ENCODE measurements around the gene ZNF117. TPM values are rescaled to one million over a fixed set of nuclear protein-coding genes. Genes with fewer than 3 reads are reported as not detected.

Gene ZNF117
- total and polyA plus RNA-seq, 9 of the 15 experiments (the other 6 are each of a cell fraction or from before 2014, with no cell fraction given): 2.5 to 18.9 (median 14.1) TPM

GRCh38 chr7:64999165-65000004, 8.5 kb upstream of the ZNF117 start (continued):
- TF ChIP-seq, protein P1, sequence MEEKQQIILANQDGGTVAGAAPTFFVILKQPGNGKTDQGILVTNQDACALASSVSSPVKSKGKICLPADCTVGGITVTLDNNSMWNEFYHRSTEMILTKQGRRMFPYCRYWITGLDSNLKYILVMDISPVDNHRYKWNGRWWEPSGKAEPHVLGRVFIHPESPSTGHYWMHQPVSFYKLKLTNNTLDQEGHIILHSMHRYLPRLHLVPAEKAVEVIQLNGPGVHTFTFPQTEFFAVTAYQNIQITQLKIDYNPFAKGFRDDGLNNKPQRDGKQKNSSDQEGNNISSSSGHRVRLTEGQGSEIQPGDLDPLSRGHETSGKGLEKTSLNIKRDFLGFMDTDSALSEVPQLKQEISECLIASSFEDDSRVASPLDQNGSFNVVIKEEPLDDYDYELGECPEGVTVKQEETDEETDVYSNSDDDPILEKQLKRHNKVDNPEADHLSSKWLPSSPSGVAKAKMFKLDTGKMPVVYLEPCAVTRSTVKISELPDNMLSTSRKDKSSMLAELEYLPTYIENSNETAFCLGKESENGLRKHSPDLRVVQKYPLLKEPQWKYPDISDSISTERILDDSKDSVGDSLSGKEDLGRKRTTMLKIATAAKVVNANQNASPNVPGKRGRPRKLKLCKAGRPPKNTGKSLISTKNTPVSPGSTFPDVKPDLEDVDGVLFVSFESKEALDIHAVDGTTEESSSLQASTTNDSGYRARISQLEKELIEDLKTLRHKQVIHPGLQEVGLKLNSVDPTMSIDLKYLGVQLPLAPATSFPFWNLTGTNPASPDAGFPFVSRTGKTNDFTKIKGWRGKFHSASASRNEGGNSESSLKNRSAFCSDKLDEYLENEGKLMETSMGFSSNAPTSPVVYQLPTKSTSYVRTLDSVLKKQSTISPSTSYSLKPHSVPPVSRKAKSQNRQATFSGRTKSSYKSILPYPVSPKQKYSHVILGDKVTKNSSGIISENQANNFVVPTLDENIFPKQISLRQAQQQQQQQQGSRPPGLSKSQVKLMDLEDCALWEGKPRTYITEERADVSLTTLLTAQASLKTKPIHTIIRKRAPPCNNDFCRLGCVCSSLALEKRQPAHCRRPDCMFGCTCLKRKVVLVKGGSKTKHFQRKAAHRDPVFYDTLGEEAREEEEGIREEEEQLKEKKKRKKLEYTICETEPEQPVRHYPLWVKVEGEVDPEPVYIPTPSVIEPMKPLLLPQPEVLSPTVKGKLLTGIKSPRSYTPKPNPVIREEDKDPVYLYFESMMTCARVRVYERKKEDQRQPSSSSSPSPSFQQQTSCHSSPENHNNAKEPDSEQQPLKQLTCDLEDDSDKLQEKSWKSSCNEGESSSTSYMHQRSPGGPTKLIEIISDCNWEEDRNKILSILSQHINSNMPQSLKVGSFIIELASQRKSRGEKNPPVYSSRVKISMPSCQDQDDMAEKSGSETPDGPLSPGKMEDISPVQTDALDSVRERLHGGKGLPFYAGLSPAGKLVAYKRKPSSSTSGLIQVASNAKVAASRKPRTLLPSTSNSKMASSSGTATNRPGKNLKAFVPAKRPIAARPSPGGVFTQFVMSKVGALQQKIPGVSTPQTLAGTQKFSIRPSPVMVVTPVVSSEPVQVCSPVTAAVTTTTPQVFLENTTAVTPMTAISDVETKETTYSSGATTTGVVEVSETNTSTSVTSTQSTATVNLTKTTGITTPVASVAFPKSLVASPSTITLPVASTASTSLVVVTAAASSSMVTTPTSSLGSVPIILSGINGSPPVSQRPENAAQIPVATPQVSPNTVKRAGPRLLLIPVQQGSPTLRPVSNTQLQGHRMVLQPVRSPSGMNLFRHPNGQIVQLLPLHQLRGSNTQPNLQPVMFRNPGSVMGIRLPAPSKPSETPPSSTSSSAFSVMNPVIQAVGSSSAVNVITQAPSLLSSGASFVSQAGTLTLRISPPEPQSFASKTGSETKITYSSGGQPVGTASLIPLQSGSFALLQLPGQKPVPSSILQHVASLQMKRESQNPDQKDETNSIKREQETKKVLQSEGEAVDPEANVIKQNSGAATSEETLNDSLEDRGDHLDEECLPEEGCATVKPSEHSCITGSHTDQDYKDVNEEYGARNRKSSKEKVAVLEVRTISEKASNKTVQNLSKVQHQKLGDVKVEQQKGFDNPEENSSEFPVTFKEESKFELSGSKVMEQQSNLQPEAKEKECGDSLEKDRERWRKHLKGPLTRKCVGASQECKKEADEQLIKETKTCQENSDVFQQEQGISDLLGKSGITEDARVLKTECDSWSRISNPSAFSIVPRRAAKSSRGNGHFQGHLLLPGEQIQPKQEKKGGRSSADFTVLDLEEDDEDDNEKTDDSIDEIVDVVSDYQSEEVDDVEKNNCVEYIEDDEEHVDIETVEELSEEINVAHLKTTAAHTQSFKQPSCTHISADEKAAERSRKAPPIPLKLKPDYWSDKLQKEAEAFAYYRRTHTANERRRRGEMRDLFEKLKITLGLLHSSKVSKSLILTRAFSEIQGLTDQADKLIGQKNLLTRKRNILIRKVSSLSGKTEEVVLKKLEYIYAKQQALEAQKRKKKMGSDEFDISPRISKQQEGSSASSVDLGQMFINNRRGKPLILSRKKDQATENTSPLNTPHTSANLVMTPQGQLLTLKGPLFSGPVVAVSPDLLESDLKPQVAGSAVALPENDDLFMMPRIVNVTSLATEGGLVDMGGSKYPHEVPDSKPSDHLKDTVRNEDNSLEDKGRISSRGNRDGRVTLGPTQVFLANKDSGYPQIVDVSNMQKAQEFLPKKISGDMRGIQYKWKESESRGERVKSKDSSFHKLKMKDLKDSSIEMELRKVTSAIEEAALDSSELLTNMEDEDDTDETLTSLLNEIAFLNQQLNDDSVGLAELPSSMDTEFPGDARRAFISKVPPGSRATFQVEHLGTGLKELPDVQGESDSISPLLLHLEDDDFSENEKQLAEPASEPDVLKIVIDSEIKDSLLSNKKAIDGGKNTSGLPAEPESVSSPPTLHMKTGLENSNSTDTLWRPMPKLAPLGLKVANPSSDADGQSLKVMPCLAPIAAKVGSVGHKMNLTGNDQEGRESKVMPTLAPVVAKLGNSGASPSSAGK (IDR thresholded peaks at IDR 0.05): peak; percentile 64; the same call in 1 of the 2 replicates
- TF ChIP-seq FOXJ2 (tag; IDR thresholded peaks at IDR 0.05) (peak; percentile 93), DPF2 (IDR thresholded peaks at IDR 0.05) (peak; percentile 100), TAF1 (IDR thresholded peaks at IDR 0.05; ENCODE audit: control insufficient read depth, extremely low read depth, insufficient read depth, low read length, severe bottlenecking) (peak; percentile 27), GTF2F1 (IDR thresholded peaks at IDR 0.05; ENCODE audit: low read depth, low read length) (no peak), ZNF584 (CRISPR knock-in tag; IDR thresholded peaks at IDR 0.05; ENCODE audit: low read depth) (peak; percentile 60; the same call in 1 of the 2 replicates), MEIS2 (IDR thresholded peaks at IDR 0.05; ENCODE audit: partially characterized antibody) (peak; percentile 100), CREB1 (IDR thresholded peaks at IDR 0.05) (peak; percentile 71; the same call in 1 of the 2 replicates), CREB1 (CRISPR knock-in tag; IDR thresholded peaks at IDR 0.05) (no peak), BHLHE40 (IDR thresholded peaks at IDR 0.05; ENCODE audit: low read length) (peak; percentile 95), ZNF143 (CRISPR knock-in tag; IDR thresholded peaks at IDR 0.05) (no peak)
- TF ChIP-seq, protein P2, sequence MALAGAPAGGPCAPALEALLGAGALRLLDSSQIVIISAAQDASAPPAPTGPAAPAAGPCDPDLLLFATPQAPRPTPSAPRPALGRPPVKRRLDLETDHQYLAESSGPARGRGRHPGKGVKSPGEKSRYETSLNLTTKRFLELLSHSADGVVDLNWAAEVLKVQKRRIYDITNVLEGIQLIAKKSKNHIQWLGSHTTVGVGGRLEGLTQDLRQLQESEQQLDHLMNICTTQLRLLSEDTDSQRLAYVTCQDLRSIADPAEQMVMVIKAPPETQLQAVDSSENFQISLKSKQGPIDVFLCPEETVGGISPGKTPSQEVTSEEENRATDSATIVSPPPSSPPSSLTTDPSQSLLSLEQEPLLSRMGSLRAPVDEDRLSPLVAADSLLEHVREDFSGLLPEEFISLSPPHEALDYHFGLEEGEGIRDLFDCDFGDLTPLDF (CRISPR knock-in tag; IDR thresholded peaks at IDR 0.05): no peak
- TF ChIP-seq, protein P3, sequence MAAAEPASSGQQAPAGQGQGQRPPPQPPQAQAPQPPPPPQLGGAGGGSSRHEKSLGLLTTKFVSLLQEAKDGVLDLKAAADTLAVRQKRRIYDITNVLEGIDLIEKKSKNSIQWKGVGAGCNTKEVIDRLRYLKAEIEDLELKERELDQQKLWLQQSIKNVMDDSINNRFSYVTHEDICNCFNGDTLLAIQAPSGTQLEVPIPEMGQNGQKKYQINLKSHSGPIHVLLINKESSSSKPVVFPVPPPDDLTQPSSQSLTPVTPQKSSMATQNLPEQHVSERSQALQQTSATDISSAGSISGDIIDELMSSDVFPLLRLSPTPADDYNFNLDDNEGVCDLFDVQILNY (CRISPR knock-in tag; IDR thresholded peaks at IDR 0.05): no peak

Measured in K562 (cell line).